CD4-positive, alpha-beta T cell treated with Interleukin-17A for 1 hour (primary cell): ENCODE results near the gene ROBO1.
"Not testable (repeated sequence)": the region's sequence is repeated elsewhere in the genome, so short reads cannot be mapped to it uniquely, and the experiment has no call there.

Experiments used
- DNase-seq: peaks from one replicate; pipeline ENCODE4 v3.0.0-alpha.2; 2020

The ROBO1 gene

DNA sequence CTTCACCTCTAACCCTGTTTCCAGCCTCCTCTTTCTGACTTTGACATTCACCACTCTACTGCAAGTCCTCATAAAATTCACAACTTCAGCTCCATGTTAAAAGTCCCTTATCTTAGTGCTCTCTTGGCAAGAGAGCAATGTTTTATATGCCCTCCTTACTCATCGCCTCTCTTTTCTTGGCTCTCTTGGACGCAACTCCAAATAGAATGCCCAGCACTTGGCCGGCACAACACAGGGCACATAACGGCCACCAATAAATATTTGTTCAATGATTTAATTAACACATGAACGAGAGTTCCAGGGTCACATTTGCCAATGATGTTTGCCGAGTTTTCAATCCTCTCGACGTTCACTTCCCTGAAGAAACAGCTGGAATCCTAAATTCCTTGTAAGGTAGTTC lies 401.4 kb downstream of the ROBO1 start:
- DNase-seq: no peak

- no peak for DNase-seq
These were observed 403.0 kb downstream of the ROBO1 start for GRCh38 chr3:79364784-79365183.

GRCh38 chr3:79362571-79363270 lies 405.1 kb downstream of the ROBO1 start:
- no peak for DNase-seq

DNA sequence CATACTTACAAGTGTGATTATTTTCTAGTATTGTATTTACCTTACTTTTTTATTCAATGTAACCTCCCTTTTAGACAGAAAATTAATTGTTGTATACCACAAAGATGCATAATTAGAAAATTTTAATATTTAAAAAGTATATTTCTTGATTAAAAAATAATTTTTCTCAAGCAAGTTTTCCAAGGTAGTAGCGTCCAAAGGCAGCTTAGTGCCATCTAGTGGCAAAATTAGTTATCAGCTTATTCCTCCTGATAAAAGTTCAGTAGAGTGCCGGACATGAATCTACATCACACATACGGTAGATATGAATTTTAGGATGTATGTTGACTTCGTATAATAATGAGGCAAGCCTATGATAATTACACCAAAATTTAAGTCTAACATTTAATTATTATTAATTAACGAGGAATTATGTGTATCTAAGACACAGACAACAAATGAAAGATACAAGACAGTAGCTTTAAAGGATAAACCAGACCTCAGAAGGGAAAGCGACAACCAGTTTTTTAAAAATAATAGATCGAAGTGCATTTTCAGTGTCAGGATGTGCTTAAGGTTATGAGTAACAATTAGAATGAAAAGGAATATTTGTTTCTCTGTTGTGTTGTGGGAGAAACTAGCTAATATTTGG lies 405.9 kb downstream of the ROBO1 start:
- no peak for DNase-seq

GRCh38 chr3:79358327-79358726 lies 409.5 kb downstream of the ROBO1 start:
- DNase-seq: no peak

- no peak for DNase-seq
These were observed 413.6 kb downstream of the ROBO1 start for GRCh38 chr3:79354179-79354688.

DNA sequence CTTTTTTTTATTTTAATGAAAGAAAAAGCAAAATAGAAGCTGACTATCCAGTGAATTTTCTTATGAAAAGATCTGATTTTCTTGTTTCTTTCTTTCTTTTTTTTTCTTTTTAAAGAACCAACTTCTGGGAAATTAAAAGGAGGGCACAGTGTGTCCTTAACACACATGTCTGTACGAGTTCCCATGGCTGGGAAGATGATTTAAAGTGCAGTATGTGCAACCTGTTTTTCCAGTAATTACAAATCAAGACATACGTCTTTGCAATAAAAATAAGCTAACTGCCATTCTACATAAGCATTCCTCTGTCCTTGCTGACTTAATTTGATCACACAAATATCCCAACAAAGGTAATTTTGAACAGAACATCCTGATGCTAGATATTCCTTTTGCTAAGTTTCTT lies 416.1 kb downstream of the ROBO1 start:
- DNase-seq: no peak

DNA sequence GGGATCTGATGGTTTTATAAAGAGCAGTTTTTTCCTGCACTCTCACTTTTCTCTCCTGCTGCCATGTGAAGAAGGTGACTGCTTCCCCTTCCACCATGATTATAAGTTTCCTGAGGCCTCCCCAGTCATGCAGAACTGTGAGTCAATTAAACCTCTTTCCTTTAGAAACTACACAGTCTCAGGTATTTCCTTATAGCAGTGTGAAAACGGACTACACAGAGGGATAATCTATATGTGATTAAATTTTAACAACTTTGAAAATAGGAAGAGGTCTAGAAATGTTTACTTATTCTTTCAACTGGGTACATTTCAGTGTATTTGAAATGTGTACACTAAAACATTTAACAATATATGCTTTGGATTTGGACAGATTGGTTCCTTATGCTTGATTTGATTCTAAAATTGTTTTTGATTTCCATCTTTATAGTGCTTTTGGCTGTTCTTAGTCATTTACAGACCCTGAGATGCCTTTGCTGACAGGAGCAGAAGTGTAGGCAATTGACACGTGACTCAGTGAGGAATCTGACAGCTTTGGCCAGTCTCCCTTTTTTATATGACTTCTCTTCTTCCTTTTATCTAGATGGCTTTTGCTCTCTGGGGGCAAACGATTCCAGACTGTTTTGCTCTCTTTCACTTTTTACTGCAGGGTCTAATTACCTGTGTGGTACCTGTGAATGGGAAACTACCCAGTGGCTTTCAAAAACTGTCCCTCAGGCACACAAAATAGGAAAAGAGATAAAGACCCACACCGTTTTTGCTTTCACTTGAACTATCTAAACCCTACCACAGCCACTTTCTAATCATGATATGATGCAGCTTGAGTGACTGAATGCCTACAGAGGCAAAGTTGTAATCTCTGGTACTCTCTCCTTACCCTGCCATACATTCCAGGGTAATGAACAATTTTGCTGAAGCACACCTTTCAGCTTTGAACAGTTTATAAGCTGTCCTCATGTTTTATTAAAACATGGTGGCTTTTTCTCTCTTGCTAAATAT lies 422.6 kb downstream of the ROBO1 start:
- DNase-seq: no peak

DNA sequence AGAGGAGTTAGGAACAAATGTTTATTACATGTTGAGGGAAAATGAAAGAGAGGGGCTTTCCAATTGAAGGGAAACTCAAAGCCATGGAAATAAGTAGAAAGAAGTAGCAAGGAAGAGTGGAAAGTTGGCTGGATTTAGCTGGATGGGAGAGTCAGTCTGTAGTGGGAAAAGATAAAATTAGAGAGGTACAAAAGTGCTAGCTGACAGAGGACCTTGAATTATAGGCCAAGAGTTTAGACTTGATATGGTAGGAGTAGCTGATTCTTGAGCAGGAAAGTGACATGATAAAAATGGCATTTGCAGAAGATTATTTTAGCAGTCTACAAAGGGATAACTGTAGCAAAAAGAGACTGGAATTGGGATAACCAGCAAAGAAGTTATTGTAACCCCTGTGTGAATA lies 425.8 kb downstream of the ROBO1 start:
- DNase-seq: no peak

DNA sequence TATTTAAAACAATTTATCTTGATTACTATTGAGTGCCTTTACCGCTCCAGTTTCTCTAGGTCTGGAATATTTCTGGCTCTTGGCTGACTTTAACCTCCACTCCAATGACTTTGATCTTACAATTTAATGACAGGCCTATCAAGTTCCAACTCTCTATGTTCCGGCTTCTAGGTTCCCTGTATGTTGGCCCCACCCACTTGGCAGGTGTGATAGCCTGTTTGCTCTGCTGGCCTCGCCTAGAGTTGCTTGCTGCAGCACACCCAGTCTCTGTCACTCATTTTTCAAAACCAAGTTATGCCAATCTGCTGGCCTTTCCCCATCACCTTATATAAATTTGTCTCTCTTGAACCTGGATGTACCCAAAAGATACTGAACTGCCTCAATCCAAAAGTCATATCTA lies 428.0 kb downstream of the ROBO1 start:
- DNase-seq: no peak

DNA sequence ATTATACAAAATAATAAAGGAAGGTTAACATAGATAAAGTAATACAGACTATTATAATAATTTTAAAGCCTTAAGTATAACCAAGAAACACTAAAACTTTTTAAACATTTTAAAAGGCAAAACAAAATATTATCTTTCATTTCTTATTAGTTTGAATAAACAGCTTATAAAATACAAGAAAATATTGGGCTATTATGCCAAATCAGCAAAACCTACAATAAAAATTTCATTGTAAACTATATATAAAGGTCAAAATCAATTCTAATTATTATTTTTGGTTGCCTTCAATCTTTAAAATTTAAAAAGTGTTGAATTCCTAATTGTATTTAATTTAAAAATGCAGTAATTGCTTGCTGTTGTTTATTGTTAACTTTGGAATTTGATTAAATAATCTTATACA lies 430.0 kb downstream of the ROBO1 start:
- DNase-seq: no peak

DNA sequence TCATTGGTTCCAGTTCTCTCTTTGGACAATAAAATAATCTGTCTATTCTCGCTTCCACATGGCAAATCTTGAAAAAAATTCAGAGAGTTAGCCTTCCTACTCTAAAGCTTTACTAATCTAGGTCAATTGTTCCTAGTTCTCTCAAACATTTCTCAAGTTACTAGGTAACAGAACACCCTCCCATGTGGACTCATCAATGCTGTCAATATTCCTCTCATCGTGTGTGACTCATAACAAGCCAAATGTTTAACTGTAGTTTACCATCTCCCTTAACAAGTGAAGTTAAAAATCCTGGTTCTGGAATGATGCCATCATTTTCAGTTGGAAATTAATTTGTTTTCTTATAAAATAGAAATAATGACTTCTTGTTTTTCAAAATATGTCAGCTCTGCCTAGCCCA lies 438.6 kb downstream of the ROBO1 start:
- DNase-seq: no peak

DNA sequence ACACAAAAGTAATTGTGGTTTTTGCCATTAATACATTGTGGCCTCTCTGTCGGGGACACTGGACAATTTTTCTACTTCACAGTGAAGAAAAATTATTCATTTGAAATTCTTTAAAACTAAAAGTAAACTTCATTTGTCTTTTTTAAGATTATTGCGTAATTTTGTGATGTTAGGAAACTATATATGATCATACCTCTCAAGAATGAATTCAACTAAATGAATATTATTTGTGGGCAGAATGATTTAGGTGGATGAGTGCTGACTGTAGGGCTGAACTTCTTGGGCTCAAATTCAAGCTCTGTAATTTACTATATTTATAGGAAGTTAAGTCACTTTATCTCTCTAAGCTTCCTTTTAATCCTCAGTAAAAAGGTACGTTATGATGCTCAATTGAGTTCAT lies 441.2 kb downstream of the ROBO1 start:
- no peak for DNase-seq

GRCh38 chr3:79325833-79326383 lies 441.9 kb downstream of the ROBO1 start:
- DNase-seq: not testable (repeated sequence)

DNA sequence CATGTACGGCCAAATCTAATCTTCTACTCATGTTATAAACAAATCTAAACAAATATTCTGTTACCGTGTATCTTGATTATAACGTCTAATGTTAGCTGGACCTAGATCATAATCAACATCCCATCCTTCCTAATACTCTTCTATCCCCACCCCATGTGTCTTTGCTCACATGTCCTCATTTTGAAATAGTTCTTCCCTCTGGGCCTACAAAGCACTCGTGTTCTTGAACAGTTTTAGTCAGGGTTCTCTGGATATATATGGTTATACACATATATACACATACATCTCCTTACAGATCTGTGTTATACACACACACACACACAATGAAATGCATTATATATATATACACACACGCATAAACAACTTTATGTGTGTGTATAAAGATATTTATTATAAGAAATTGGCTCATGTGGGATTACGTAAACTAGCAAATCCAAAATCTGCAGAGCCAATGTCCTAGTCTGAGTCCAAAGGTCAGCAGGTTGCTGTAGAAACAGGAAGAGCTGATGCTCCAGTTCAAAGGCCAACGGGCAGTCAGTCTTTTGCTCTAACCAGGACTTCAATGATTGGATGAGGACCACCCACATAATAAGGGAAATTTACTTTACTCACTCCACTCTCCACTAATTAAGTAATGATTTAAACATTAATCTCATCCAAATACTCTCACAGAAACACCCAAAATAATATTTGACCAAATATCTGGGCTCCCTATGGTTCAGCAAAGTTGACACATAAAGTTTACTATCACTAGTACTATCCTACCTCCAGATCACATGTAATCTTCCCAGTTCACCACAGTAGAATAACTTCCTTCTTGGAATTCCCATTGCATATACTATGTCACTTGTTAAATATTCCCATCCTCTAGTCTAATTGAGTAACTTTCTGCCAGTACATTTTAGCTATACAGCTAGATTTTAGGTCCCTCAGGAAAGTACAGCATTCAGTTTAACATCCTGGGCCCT lies 450.0 kb downstream of the ROBO1 start:
- no peak for DNase-seq

- DNase-seq: no peak
These were observed 452.8 kb downstream of the ROBO1 start for GRCh38 chr3:79314962-79315361.

DNA sequence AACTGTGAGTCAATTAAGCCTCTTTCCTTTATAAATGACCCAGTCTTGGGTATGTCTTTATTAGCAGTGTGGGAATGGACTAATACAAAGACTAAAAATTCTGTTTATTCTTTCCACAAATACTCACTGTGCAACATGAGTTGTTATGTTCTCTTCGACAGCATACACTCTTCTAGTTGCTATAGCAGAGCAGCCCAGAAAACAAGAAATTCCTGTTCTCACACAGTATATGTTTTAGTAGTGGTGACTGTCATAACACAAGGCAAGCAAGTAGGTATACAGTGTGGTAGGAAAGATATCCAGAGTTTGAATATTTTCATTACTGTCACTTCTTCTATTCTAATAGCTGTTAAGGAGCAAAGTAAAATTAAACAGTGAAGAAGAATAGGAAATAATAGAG lies 453.3 kb downstream of the ROBO1 start:
- no peak for DNase-seq

GRCh38 chr3:79310016-79310415 lies 457.8 kb downstream of the ROBO1 start:
- no peak for DNase-seq

- no peak for DNase-seq
These were observed 460.7 kb downstream of the ROBO1 start for GRCh38 chr3:79306934-79307570.

- not testable (repeated sequence) for DNase-seq
These were observed 467.7 kb downstream of the ROBO1 start for GRCh38 chr3:79299949-79300635.
